GM12892 (cell line): Measurements from ENCODE around the gene TRPV5.

Source experiments
- POLR2A ChIP-seq: IDR thresholded peaks from 2 replicates; pipeline ENCODE4 v1.6.1; 2011; ENCODE audit warnings: low read depth, low read length, control low read depth
- POLR2AphosphoS5 ChIP-seq: IDR thresholded peaks from 2 replicates; pipeline ENCODE4 v1.6.1; 2011; ENCODE audit warnings: low read depth, low read length, control low read depth
- TAF1 ChIP-seq: IDR thresholded peaks from 2 replicates; pipeline ENCODE4 v1.6.1; 2011; ENCODE audit warnings: low read depth, mild to moderate bottlenecking, control low read depth, low read length, borderline replicate concordance

GRCh38 chr7:142930126-142930730 is 3.3 kb downstream of the TRPV5 start:
- TF ChIP-seq POLR2AphosphoS5 (no peak), POLR2A (no peak), TAF1 (no peak)
